HepG2 (cell line): ENCODE measurements around the gene DHRS4L2. TPM values are rescaled to one million over a fixed set of nuclear protein-coding genes. Genes with fewer than 3 reads are reported as not detected.

Experiments used
- ETV5 ChIP-seq: IDR thresholded peaks from 2 replicates; pipeline ENCODE4 v1.6.1; 2018; ENCODE audit warnings: missing biosample characterization, missing genetic modification reagents, inconsistent platforms, borderline replicate concordance
- GTF3A ChIP-seq: sonication (generic); formaldehyde crosslinking; conservative IDR thresholded peaks from 2 replicates; pipeline ENCODE4 v1.4.0; 2020; ENCODE audit warnings: mild to moderate bottlenecking, missing genetic modification reagents
- GZF1 ChIP-seq: sonication (generic); formaldehyde crosslinking; IDR thresholded peaks from 2 replicates; pipeline ENCODE4 v1.5.1; 2020; ENCODE audit warnings: mild to moderate bottlenecking, missing genetic modification reagents
- HMG20A ChIP-seq: IDR thresholded peaks from 2 replicates; pipeline ENCODE4 v1.6.1; 2016; ENCODE audit warnings: borderline replicate concordance
- MAF1 ChIP-seq: sonication (generic); formaldehyde crosslinking; IDR thresholded peaks from 2 replicates; pipeline ENCODE4 v1.5.0; 2020; ENCODE audit warnings: missing genetic modification reagents, borderline replicate concordance
- MTF2 ChIP-seq: sonication (generic); formaldehyde crosslinking; IDR thresholded peaks from 2 replicates; pipeline ENCODE4 v1.5.0; 2020; ENCODE audit warnings: missing genetic modification reagents, borderline replicate concordance
- NAIF1 ChIP-seq: sonication (generic); formaldehyde crosslinking; IDR thresholded peaks from 2 replicates; pipeline ENCODE4 v1.5.0; 2020; ENCODE audit warnings: mild to moderate bottlenecking, missing genetic modification reagents, borderline replicate concordance
- NBN ChIP-seq: fragments of 450-650 bp; conservative IDR thresholded peaks from 2 replicates; pipeline ENCODE4 v1.6.1; 2017
- PRMT3 ChIP-seq: sonication (generic); formaldehyde crosslinking; IDR thresholded peaks from 2 replicates; pipeline ENCODE4 v1.8.1; 2022; ENCODE audit warnings: low read depth, mild to moderate bottlenecking, moderate library complexity, missing genetic modification reagents, borderline replicate concordance
- RFX5 ChIP-seq: IDR thresholded peaks from 2 replicates; pipeline ENCODE4 v1.6.1; 2011; ENCODE audit warnings: low read depth, low read length, improper control_type of control experiment
- SP140L ChIP-seq: sonication (generic); formaldehyde crosslinking; IDR thresholded peaks from 2 replicates; pipeline ENCODE4 v1.4.0; 2020; ENCODE audit warnings: missing genetic modification reagents, borderline replicate concordance
- SPEN ChIP-seq: sonication (generic); formaldehyde crosslinking; IDR thresholded peaks from 2 replicates; pipeline ENCODE4 v1.5.1; 2020; ENCODE audit warnings: low read depth, mild to moderate bottlenecking, missing genetic modification reagents
- TGIF2 ChIP-seq: IDR thresholded peaks from 2 replicates; pipeline ENCODE4 v1.6.1; 2016; ENCODE audit warnings: control low read depth, missing compliant biosample characterization
- ZFY ChIP-seq: sonication (generic); formaldehyde crosslinking; IDR thresholded peaks from 2 replicates; pipeline ENCODE4 v1.4.0; 2020; ENCODE audit warnings: missing genetic modification reagents
- ZNF569 ChIP-seq: sonication (generic); formaldehyde crosslinking; IDR thresholded peaks from 2 replicates; pipeline ENCODE4 v1.5.0; 2020; ENCODE audit warnings: mild to moderate bottlenecking, missing genetic modification reagents, moderate library complexity, borderline replicate concordance
- ZNF670 ChIP-seq: sonication (generic); formaldehyde crosslinking; IDR thresholded peaks from 2 replicates; pipeline ENCODE4 v1.8.0; 2022; ENCODE audit warnings: mild to moderate bottlenecking, missing genetic modification reagents, borderline replicate concordance
- ZNF678 ChIP-seq: sonication (generic); formaldehyde crosslinking; IDR thresholded peaks from 2 replicates; pipeline ENCODE4 v1.4.0; 2020; ENCODE audit warnings: mild to moderate bottlenecking, missing genetic modification reagents
- polyA plus RNA-seq, 8 experiments: library from polyadenylated mRNA; depleted of rRNA in 3 of 8; stranded (reverse) in 7 of 8; unstranded in 1 of 8; fragments of >200 nt; fragmentation: Illumina TruSeq in 4 of 8; extraction: Trizol in 4 of 8; gene quantifications; 2 replicates each; pipeline versions ENCODE4 v1.2.1 to v1.2.3, GENCODE V29; 2011 to 2016; ENCODE audit warnings: low read depth in 4 of 8, missing spikeins in 1 of 8, mixed read lengths in 1 of 8; ENCODE audit not compliant: insufficient read depth in 1 of 8
- total RNA-seq, 5 experiments: library from RNA; depleted of rRNA; stranded (reverse); fragments of >200 nt; fragmentation: Illumina TruSeq; extraction: Trizol; gene quantifications; 2 replicates each; pipeline ENCODE4 v1.2.3, GENCODE V29; 2016; ENCODE audit warnings: low read depth in 1 of 5
- TF ChIP-seq, protein P1 (sequence below): sonication (generic); formaldehyde crosslinking; conservative IDR thresholded peaks from 2 replicates; pipeline ENCODE4 v1.8.0; 2022; ENCODE audit warnings: missing genetic modification reagents
- TF ChIP-seq, protein P2 (sequence below), 2 experiments: sonication (generic) in 1 of 2; formaldehyde crosslinking in 1 of 2; IDR thresholded peaks; 2 replicates each; pipeline versions ENCODE4 v1.4.0 to v1.6.1; 2018 to 2020; ENCODE audit warnings: missing genetic modification reagents in 2 of 2, borderline replicate concordance in 1 of 2, low read depth in 1 of 2, mild to moderate bottlenecking in 1 of 2, missing biosample characterization in 1 of 2
- TF ChIP-seq, protein P3 (sequence below): sonication (generic); formaldehyde crosslinking; IDR thresholded peaks from 2 replicates; pipeline ENCODE4 v1.4.0; 2020; ENCODE audit warnings: missing genetic modification reagents
- TF ChIP-seq, protein P4 (sequence below): sonication (generic); formaldehyde crosslinking; IDR thresholded peaks from 2 replicates; pipeline ENCODE4 v1.8.0; 2022; ENCODE audit warnings: low read depth, missing genetic modification reagents

The DHRS4L2 gene
- total and polyA plus RNA-seq, 2 of the 13 experiments (the other 11 are each of a cell fraction or from before 2014, with no cell fraction given), result 24.7 to 38.2 TPM

DNA sequence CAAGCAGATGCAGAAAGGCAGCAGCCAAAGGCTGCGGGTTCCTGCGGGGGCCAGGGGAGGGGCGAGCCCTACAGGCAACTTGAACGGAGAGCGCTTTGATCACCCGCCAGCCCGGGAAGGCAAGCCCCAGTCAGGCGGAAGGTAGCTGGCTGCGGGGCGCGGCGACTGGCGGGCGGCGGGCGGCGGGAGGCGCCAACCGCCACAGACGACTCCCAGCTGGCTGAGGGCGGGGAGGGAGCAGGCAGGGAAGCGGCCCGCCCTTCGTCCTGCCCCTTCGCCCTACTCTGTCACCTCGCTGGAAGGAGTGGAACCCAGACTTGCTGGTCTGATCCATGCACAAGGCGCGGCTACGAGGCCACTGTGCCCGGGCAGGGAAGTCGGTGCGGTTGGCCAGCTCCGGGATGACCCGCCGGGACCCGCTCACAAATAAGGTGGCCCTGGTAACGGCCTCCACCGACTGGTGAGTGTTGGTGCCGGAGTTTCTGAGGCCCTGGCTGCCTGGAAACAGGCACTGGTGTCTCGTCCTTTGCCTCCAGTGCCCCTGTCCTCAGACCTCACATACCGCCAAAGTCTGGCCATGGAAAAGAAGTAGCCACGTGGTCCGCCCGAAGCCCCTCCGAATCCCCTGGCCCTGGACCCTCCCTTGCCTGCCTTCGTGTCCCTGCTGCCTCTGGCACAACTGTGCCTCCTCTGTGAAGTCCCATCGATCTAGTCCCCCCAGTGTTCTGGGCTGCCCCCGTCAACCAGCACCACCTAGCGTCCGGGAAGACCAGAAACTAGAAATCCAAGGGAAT, 47.6 kb downstream of the DHRS4L2 start (continued):
- TF ChIP-seq ZNF670 (CRISPR knock-in tag), result peak; percentile 78
- TF ChIP-seq, protein P1, sequence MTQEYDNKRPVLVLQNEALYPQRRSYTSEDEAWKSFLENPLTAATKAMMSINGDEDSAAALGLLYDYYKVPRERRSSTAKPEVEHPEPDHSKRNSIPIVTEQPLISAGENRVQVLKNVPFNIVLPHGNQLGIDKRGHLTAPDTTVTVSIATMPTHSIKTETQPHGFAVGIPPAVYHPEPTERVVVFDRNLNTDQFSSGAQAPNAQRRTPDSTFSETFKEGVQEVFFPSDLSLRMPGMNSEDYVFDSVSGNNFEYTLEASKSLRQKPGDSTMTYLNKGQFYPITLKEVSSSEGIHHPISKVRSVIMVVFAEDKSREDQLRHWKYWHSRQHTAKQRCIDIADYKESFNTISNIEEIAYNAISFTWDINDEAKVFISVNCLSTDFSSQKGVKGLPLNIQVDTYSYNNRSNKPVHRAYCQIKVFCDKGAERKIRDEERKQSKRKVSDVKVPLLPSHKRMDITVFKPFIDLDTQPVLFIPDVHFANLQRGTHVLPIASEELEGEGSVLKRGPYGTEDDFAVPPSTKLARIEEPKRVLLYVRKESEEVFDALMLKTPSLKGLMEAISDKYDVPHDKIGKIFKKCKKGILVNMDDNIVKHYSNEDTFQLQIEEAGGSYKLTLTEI (CRISPR knock-in tag), result no peak
- no peak for TF ChIP-seq NBN
- no peak for TF ChIP-seq ZNF569
- TF ChIP-seq HMG20A (CRISPR knock-in tag), result no peak
- 0 out of 2 replicates have a peak, but pooled peaks have one; percentile 14 for TF ChIP-seq RFX5
- peak; percentile 85 for TF ChIP-seq SPEN (CRISPR knock-in tag)
- TF ChIP-seq NAIF1 (CRISPR knock-in tag), result no peak
- TF ChIP-seq TGIF2 (CRISPR knock-in tag), result no peak; the same call in 1 of the 2 replicates
- TF ChIP-seq, protein P2, sequence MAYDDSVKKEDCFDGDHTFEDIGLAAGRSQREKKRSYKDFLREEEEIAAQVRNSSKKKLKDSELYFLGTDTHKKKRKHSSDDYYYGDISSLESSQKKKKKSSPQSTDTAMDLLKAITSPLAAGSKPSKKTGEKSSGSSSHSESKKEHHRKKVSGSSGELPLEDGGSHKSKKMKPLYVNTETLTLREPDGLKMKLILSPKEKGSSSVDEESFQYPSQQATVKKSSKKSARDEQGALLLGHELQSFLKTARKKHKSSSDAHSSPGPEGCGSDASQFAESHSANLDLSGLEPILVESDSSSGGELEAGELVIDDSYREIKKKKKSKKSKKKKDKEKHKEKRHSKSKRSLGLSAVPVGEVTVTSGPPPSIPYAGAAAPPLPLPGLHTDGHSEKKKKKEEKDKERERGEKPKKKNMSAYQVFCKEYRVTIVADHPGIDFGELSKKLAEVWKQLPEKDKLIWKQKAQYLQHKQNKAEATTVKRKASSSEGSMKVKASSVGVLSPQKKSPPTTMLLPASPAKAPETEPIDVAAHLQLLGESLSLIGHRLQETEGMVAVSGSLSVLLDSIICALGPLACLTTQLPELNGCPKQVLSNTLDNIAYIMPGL (CRISPR knock-in tag; IDR thresholded peaks at IDR 0.05; ENCODE audit: borderline replicate concordance in 1 of 2, low read depth in 1 of 2), result peak; percentile 93 to 95
- peak; percentile 89; the same call in 1 of the 2 replicates for TF ChIP-seq ZNF678 (CRISPR knock-in tag)
- TF ChIP-seq GTF3A (CRISPR knock-in tag), result no peak
- peak; percentile 73 for TF ChIP-seq ZFY (CRISPR knock-in tag)
- no peak for TF ChIP-seq MAF1
- peak; percentile 36; the same call in 1 of the 2 replicates for TF ChIP-seq ETV5 (CRISPR knock-in tag)
- TF ChIP-seq PRMT3, result no peak
- 0 out of 2 replicates have a peak, but pooled peaks have one; percentile 26 for TF ChIP-seq MTF2 (CRISPR knock-in tag)
- TF ChIP-seq SP140L (CRISPR knock-in tag), result no peak
- TF ChIP-seq GZF1 (CRISPR knock-in tag), result no peak
- TF ChIP-seq, protein P3, sequence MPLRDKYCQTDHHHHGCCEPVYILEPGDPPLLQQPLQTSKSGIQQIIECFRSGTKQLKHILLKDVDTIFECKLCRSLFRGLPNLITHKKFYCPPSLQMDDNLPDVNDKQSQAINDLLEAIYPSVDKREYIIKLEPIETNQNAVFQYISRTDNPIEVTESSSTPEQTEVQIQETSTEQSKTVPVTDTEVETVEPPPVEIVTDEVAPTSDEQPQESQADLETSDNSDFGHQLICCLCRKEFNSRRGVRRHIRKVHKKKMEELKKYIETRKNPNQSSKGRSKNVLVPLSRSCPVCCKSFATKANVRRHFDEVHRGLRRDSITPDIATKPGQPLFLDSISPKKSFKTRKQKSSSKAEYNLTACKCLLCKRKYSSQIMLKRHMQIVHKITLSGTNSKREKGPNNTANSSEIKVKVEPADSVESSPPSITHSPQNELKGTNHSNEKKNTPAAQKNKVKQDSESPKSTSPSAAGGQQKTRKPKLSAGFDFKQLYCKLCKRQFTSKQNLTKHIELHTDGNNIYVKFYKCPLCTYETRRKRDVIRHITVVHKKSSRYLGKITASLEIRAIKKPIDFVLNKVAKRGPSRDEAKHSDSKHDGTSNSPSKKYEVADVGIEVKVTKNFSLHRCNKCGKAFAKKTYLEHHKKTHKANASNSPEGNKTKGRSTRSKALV (CRISPR knock-in tag), result no peak
- TF ChIP-seq, protein P4, sequence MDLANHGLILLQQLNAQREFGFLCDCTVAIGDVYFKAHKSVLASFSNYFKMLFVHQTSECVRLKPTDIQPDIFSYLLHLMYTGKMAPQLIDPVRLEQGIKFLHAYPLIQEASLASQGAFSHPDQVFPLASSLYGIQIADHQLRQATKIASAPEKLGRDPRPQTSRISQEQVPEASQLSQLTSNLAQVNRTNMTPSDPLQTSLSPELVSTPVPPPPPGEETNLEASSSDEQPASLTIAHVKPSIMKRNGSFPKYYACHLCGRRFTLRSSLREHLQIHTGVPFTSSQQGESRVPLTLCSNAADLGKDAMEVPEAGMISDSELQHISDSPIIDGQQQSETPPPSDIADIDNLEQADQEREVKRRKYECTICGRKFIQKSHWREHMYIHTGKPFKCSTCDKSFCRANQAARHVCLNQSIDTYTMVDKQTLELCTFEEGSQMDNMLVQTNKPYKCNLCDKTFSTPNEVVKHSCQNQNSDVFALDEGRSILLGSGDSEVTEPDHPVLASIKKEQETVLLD (CRISPR knock-in tag), result peak; percentile 53; the same call in 1 of the 2 replicates
